ENCODE results near the gene STX16.

STX16 gene

GRCh38 chr20:58656831-58657230 is 5.7 kb downstream of the STX16 start:
- DNase-seq = no peak

GRCh38 chr20:58657262-58657661 is 6.2 kb downstream of the STX16 start:
- DNase-seq = no peak

GRCh38 chr20:58657986-58658385 is 6.9 kb downstream of the STX16 start:
- no peak for DNase-seq

GRCh38 chr20:58658760-58659159 is 7.7 kb downstream of the STX16 start:
- DNase-seq = no peak

- DNase-seq = no peak
Measured at GRCh38 chr20:58659841-58660240, 8.8 kb downstream of the STX16 start.

GRCh38 chr20:58660855-58661597 is 9.9 kb downstream of the STX16 start:
- no peak for DNase-seq

- no peak for DNase-seq
Measured at GRCh38 chr20:58661598-58662473, 10.8 kb downstream of the STX16 start.

GRCh38 chr20:58664331-58664730 is 13.2 kb downstream of the STX16 start:
- no peak for DNase-seq

GRCh38 chr20:58664883-58665282 is 13.8 kb downstream of the STX16 start:
- DNase-seq = no peak

- DNase-seq = no peak
Measured at GRCh38 chr20:58665606-58666005, 14.5 kb downstream of the STX16 start.

- no peak for DNase-seq
Measured at GRCh38 chr20:58666702-58667101, 15.6 kb downstream of the STX16 start.

GRCh38 chr20:58667975-58668374 is 16.9 kb downstream of the STX16 start:
- DNase-seq = no peak

- no peak for DNase-seq
Measured at GRCh38 chr20:58668901-58669286, 17.8 kb downstream of the STX16 start.

GRCh38 chr20:58669287-58670006 is 18.4 kb downstream of the STX16 start:
- DNase-seq = no peak

- DNase-seq = no peak
Measured at GRCh38 chr20:58670102-58670501, 19.0 kb downstream of the STX16 start.

GRCh38 chr20:58670659-58671058 is 19.6 kb downstream of the STX16 start:
- no peak for DNase-seq

GRCh38 chr20:58673119-58673518 is 22.0 kb downstream of the STX16 start:
- DNase-seq = no peak

GRCh38 chr20:58675146-58675584 is 24.1 kb downstream of the STX16 start:
- no peak for DNase-seq

GRCh38 chr20:58675641-58676040 is 24.6 kb downstream of the STX16 start:
- DNase-seq = no peak

- DNase-seq = no peak
Measured at GRCh38 chr20:58676161-58676560, 25.1 kb downstream of the STX16 start.

- no peak for DNase-seq
Measured at GRCh38 chr20:58677079-58677604, 26.1 kb downstream of the STX16 start.

- no peak for DNase-seq
Measured at GRCh38 chr20:58677808-58678207, 26.7 kb downstream of the STX16 start.

GRCh38 chr20:58678806-58679205 is 27.7 kb downstream of the STX16 start:
- DNase-seq = no peak

All from midbrain (tissue), 1 donor.